ENCODE data around the gene MEGF11.

The MEGF11 gene

DNA sequence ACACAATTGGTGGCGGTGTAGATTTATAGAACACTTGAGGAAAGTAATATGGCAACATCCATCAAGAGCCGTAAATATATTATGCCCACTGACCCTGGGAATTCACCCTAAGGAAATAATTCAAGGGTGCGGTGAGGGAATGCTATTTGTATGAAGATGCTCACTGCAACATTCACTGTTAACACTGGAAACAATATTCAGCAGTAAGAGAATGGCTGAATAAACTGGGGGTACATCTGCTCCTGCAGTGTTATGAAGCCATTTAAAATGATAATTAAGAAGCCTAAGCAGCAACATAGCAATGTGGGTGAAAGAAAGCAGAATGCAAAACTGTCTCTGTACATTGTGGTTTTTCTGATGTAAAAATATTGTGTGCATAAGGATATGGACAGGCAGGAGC is 296.7 kb downstream of the MEGF11 start:
- Histone ChIP-seq H3K4me3 (ENCODE audit: low read depth, low read length) (no peak overlapping the region), H3K27me3 (ENCODE audit: control insufficient read depth, insufficient read depth, low read length) (no peaks in the 10 kb centered on the region), H3K9me3 (ENCODE audit: control insufficient read depth, insufficient read depth, low read length) (no peaks in the 10 kb centered on the region), H3K9ac (ENCODE audit: low read depth, low read length) (no peak overlapping the region), H3K36me3 (ENCODE audit: control insufficient read depth, insufficient read depth, low read length) (no peaks in the 10 kb centered on the region), H3K4me1 (ENCODE audit: control insufficient read depth, insufficient read depth, low read length) (peaks cover 14% of the 10 kb centered on the region)

DNA sequence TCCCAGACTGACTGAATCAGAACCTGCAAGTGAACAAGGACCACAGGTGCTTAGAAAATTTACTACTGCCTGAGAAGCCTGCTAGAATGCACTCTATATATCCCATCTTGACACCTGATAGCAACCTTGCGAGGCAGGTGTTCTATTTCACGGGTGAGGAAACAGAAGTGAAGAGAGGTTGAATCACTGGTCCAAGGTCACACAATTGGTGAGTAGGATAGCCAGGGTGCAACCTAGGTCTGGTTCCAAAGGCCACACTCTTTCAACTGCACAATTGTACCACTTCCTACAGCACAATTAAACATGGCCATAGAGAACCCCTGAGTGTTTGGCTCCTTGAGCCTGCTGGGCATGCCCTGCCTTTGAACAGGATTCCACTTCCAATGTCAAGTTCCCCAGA is 297.2 kb downstream of the MEGF11 start:
- Histone ChIP-seq H3K4me3 (ENCODE audit: low read depth, low read length) (no peak overlapping the region), H3K4me1 (ENCODE audit: control insufficient read depth, insufficient read depth, low read length) (peaks cover 14% of the 10 kb centered on the region), H3K36me3 (ENCODE audit: control insufficient read depth, insufficient read depth, low read length) (no peaks in the 10 kb centered on the region), H3K9ac (ENCODE audit: low read depth, low read length) (no peak overlapping the region), H3K9me3 (ENCODE audit: control insufficient read depth, insufficient read depth, low read length) (no peaks in the 10 kb centered on the region), H3K27me3 (ENCODE audit: control insufficient read depth, insufficient read depth, low read length) (no peaks in the 10 kb centered on the region)

- Histone ChIP-seq H3K9me3 (ENCODE audit: control insufficient read depth, insufficient read depth, low read length) (no peaks in the 10 kb centered on the region), H3K27me3 (ENCODE audit: control insufficient read depth, insufficient read depth, low read length) (no peaks in the 10 kb centered on the region), H3K4me1 (ENCODE audit: control insufficient read depth, insufficient read depth, low read length) (peaks cover 14% of the 10 kb centered on the region), H3K9ac (ENCODE audit: low read depth, low read length) (no peak overlapping the region), H3K36me3 (ENCODE audit: control insufficient read depth, insufficient read depth, low read length) (no peaks in the 10 kb centered on the region), H3K4me3 (ENCODE audit: low read depth, low read length) (no peak overlapping the region)
Measured at GRCh38 chr15:65954289-65954741, 299.2 kb downstream of the MEGF11 start.

DNA sequence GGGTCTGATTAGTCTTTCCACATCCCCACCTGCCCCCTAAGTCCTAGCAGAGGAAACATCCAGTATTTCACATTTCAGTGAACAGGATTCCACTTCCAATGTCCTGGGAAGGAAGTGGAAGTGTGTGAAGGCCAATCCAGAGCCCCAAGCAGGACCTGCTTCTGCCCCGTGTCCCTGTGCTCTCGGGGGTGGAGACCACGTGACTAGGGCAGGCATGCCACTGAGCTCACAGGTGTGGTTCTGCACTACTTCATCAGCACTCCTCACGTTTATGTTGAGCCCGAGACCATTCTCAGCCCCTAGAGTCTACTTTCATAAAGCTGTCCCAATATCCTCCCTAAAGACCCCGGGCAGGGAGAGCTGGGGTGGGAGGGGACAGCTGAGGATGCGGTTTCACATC is 299.9 kb downstream of the MEGF11 start:
- H3K9ac ChIP-seq (ENCODE audit: low read depth, low read length) = no peak overlapping the region

DNA sequence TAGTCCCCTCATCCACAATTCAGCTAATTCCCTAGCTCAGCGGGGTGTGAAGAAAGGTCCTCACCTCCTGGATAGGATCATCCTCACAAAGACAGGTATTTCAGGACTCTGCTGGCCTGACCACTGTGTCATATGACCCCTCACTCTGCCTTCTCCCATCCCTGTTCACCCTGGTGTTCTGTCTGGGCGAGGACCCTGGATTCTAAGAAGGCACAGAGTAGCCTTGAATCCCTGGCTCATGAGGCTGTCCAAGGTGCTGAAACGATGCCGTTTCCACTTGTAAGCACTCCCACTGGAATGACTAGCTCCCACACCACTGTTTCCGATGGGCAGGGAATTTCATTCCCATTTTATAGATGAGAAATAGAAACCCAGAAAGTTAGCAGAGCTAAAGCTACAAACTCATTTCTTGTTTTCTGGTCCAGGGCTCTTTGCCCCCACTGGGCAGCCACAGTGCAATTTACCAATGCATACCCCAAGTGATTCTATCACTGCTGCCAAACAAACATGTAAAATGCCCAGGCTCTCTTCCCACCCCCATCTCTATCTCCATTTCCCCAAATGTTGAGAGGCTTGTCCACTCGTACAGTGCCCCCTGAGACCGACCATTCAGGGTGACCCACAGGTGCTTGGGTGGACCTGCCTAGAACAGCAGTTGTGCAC is 301.0 kb downstream of the MEGF11 start:
- Histone ChIP-seq H3K4me1 (ENCODE audit: control insufficient read depth, insufficient read depth, low read length) (peaks cover 14% of the 10 kb centered on the region), H3K27me3 (ENCODE audit: control insufficient read depth, insufficient read depth, low read length) (no peaks in the 10 kb centered on the region), H3K4me3 (ENCODE audit: low read depth, low read length) (no peak overlapping the region), H3K9ac (ENCODE audit: low read depth, low read length) (no peak overlapping the region), H3K36me3 (ENCODE audit: control insufficient read depth, insufficient read depth, low read length) (no peaks in the 10 kb centered on the region), H3K9me3 (ENCODE audit: control insufficient read depth, insufficient read depth, low read length) (no peaks in the 10 kb centered on the region)

More for the DNA sequence above, 299.9 kb downstream of the MEGF11 start:
- Histone ChIP-seq H3K4me3 (ENCODE audit: low read depth, low read length) (no peak overlapping the region), H3K9me3 (ENCODE audit: control insufficient read depth, insufficient read depth, low read length) (no peaks in the 10 kb centered on the region), H3K36me3 (ENCODE audit: control insufficient read depth, insufficient read depth, low read length) (no peaks in the 10 kb centered on the region), H3K27me3 (ENCODE audit: control insufficient read depth, insufficient read depth, low read length) (no peaks in the 10 kb centered on the region), H3K4me1 (ENCODE audit: control insufficient read depth, insufficient read depth, low read length) (peaks cover 14% of the 10 kb centered on the region)

DNA sequence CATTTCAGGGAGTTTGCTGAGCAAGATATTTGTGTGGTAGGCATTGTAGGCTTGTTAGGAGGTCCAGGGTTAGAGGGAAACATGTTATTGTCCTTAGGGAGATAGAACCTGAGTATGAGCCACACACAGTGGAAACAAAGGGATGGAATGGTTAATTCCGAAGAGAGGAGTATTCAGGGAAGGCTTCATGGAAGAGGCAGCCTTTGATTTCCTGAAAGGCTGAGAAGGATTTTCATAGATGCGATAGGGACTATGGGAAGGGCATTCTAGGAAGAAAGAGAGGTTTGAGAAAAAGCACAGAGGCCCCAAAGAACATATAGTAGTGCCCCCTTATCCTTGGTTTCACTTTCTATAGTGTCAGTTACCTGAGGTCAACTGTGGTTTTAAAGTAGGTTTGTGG is 302.5 kb downstream of the MEGF11 start:
- H3K9ac ChIP-seq (ENCODE audit: low read depth, low read length) = no peak overlapping the region
- no peaks in the 10 kb centered on the region for H3K36me3 ChIP-seq (ENCODE audit: control insufficient read depth, insufficient read depth, low read length)
- H3K27me3 ChIP-seq (ENCODE audit: control insufficient read depth, insufficient read depth, low read length) = no peaks in the 10 kb centered on the region
- H3K4me1 ChIP-seq (ENCODE audit: control insufficient read depth, insufficient read depth, low read length) = peaks cover 12% of the 10 kb centered on the region
- H3K4me3 ChIP-seq (ENCODE audit: low read depth, low read length) = no peak overlapping the region
- no peaks in the 10 kb centered on the region for H3K9me3 ChIP-seq (ENCODE audit: control insufficient read depth, insufficient read depth, low read length)

- no peaks in the 10 kb centered on the region for H3K36me3 ChIP-seq (ENCODE audit: control insufficient read depth, insufficient read depth, low read length)
- no peak overlapping the region for H3K4me3 ChIP-seq (ENCODE audit: low read depth, low read length)
- H3K9me3 ChIP-seq (ENCODE audit: control insufficient read depth, insufficient read depth, low read length) = no peaks in the 10 kb centered on the region
- H3K9ac ChIP-seq (ENCODE audit: low read depth, low read length) = no peak overlapping the region
- no peaks in the 10 kb centered on the region for H3K27me3 ChIP-seq (ENCODE audit: control insufficient read depth, insufficient read depth, low read length)
- peaks cover 12% of the 10 kb centered on the region for H3K4me1 ChIP-seq (ENCODE audit: control insufficient read depth, insufficient read depth, low read length)
Measured at GRCh38 chr15:65949491-65949890, 304.1 kb downstream of the MEGF11 start.

DNA sequence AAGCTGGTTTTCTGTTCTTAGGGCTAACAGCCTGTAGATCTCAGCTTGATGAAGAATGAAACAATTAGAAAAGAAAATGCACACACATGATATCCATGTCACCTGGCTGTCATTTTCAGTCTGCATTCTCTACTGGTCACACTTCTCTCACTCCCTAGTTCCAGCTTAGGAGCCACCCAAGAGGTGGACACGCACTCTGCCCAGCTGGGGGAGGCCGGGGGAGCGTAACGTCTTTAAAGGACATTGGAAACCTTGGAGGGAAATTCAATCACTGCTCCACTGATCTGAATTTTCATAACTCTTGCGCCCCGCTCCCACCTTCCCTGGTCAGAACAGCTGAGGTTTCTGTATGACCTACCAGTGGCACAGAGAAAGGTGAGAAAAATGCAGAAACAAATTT is 304.5 kb downstream of the MEGF11 start:
- no peaks in the 10 kb centered on the region for H3K9me3 ChIP-seq (ENCODE audit: control insufficient read depth, insufficient read depth, low read length)

GRCh38 chr15:65948383-65948782 is 305.2 kb downstream of the MEGF11 start:
- H3K4me3 ChIP-seq (ENCODE audit: low read depth, low read length) = no peak overlapping the region
- peaks cover 3% of the 10 kb centered on the region for H3K4me1 ChIP-seq (ENCODE audit: control insufficient read depth, insufficient read depth, low read length)
- H3K36me3 ChIP-seq (ENCODE audit: control insufficient read depth, insufficient read depth, low read length) = no peaks in the 10 kb centered on the region
- no peaks in the 10 kb centered on the region for H3K9me3 ChIP-seq (ENCODE audit: control insufficient read depth, insufficient read depth, low read length)
- no peaks in the 10 kb centered on the region for H3K27me3 ChIP-seq (ENCODE audit: control insufficient read depth, insufficient read depth, low read length)
- no peak overlapping the region for H3K9ac ChIP-seq (ENCODE audit: low read depth, low read length)

More for the DNA sequence above, 304.5 kb downstream of the MEGF11 start:
- peaks cover 9% of the 10 kb centered on the region for H3K4me1 ChIP-seq (ENCODE audit: control insufficient read depth, insufficient read depth, low read length)
- no peaks in the 10 kb centered on the region for H3K36me3 ChIP-seq (ENCODE audit: control insufficient read depth, insufficient read depth, low read length)
- no peaks in the 10 kb centered on the region for H3K27me3 ChIP-seq (ENCODE audit: control insufficient read depth, insufficient read depth, low read length)
- H3K4me3 ChIP-seq (ENCODE audit: low read depth, low read length) = no peak overlapping the region
- no peak overlapping the region for H3K9ac ChIP-seq (ENCODE audit: low read depth, low read length)

DNA sequence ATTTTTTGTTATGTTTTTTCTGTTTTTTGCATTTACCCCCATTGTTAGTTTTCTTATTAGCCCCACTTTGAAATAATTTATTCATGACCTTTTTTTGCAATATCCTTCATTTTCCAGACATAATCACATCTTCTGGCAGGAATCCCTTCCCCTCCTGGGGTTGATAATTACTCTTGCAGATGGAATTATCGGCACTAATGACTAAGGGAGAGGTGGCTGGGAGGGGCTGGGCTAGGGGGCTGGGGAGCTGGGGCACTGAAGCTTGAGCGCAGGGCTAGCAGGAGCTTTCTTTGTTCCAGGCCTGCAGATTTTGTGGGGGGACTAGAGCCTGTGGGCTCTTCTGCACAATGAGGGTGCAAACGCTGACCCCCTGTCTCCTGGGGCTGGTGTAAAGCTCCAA is 306.5 kb downstream of the MEGF11 start:
- Histone ChIP-seq H3K36me3 (ENCODE audit: control insufficient read depth, insufficient read depth, low read length) (no peaks in the 10 kb centered on the region), H3K27me3 (ENCODE audit: control insufficient read depth, insufficient read depth, low read length) (no peaks in the 10 kb centered on the region), H3K4me1 (ENCODE audit: control insufficient read depth, insufficient read depth, low read length) (no peaks in the 10 kb centered on the region), H3K9me3 (ENCODE audit: control insufficient read depth, insufficient read depth, low read length) (no peaks in the 10 kb centered on the region), H3K4me3 (ENCODE audit: low read depth, low read length) (no peak overlapping the region), H3K9ac (ENCODE audit: low read depth, low read length) (no peak overlapping the region)

DNA sequence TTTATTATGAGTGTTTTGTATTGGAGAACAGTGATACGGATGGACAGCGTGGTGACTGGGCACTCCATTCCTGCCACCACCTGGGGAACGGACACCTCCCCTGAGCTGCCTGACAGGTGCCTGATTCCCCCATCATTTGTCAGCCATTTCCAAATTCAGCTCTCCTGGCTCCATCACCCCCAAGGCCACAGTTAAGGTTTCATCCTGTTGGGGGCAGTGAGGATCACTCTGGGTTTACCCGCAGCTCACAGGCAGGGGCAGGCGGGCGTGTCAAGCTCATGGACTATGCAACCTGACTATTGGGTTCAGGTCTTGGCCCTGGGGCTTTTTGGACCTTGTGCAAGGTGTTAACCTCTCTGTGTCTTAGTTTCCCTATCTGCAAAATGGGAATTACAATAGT is 307.9 kb downstream of the MEGF11 start:
- Histone ChIP-seq H3K27me3 (ENCODE audit: control insufficient read depth, insufficient read depth, low read length) (no peaks in the 10 kb centered on the region), H3K9me3 (ENCODE audit: control insufficient read depth, insufficient read depth, low read length) (no peaks in the 10 kb centered on the region), H3K9ac (ENCODE audit: low read depth, low read length) (no peak overlapping the region), H3K4me3 (ENCODE audit: low read depth, low read length) (no peak overlapping the region), H3K36me3 (ENCODE audit: control insufficient read depth, insufficient read depth, low read length) (no peaks in the 10 kb centered on the region), H3K4me1 (ENCODE audit: control insufficient read depth, insufficient read depth, low read length) (no peaks in the 10 kb centered on the region)

- Histone ChIP-seq H3K9ac (ENCODE audit: low read depth, low read length) (no peak overlapping the region), H3K4me1 (ENCODE audit: control insufficient read depth, insufficient read depth, low read length) (no peaks in the 10 kb centered on the region), H3K4me3 (ENCODE audit: low read depth, low read length) (no peak overlapping the region), H3K9me3 (ENCODE audit: control insufficient read depth, insufficient read depth, low read length) (no peaks in the 10 kb centered on the region), H3K36me3 (ENCODE audit: control insufficient read depth, insufficient read depth, low read length) (no peaks in the 10 kb centered on the region), H3K27me3 (ENCODE audit: control insufficient read depth, insufficient read depth, low read length) (no peaks in the 10 kb centered on the region)
Measured at GRCh38 chr15:65944404-65944803, 309.1 kb downstream of the MEGF11 start.
